IMR-90 (cell line): ENCODE results near the gene TGFBI.

Experiments
- CEBPB ChIP-seq: IDR thresholded peaks from 2 replicates; pipeline ENCODE4 v1.6.1; 2012; ENCODE audit warnings: low read depth, low read length, improper control_type of control experiment
- CTCF ChIP-seq: conservative IDR thresholded peaks from 2 replicates; pipeline ENCODE4 v1.5.1; 2012; ENCODE audit warnings: mild to moderate bottlenecking, low read depth, low read length, improper control_type of control experiment
- ELK1 ChIP-seq: fragments of 150-350 bp; IDR thresholded peaks from 2 replicates; pipeline ENCODE4 v1.6.1; 2016; ENCODE audit warnings: low read depth, mild to moderate bottlenecking, low read length, moderate library complexity, borderline replicate concordance
- MXI1 ChIP-seq: IDR thresholded peaks from 2 replicates; pipeline ENCODE4 v1.6.1; 2012; ENCODE audit warnings: low read depth, mild to moderate bottlenecking, low read length, moderate library complexity, borderline replicate concordance
- POLR2A ChIP-seq: IDR thresholded peaks from 2 replicates; pipeline ENCODE4 v1.6.1; 2012; ENCODE audit warnings: mild to moderate bottlenecking, low read depth, low read length
- RAD21 ChIP-seq: IDR thresholded peaks from 2 replicates; pipeline ENCODE4 v1.6.1; 2012; ENCODE audit warnings: low read length, improper control_type of control experiment
- RCOR1 ChIP-seq: IDR thresholded peaks from 2 replicates; pipeline ENCODE4 v1.6.1; 2012; ENCODE audit warnings: mild to moderate bottlenecking, low read length, improper control_type of control experiment; ENCODE audit not compliant: insufficient replicate concordance
- RFX5 ChIP-seq: IDR thresholded peaks from 2 replicates; pipeline ENCODE4 v1.8.0; 2012; ENCODE audit warnings: low read depth, mild to moderate bottlenecking, low read length, moderate library complexity
- SMC3 ChIP-seq: fragments of 150-350 bp; IDR thresholded peaks from 2 replicates; pipeline ENCODE4 v1.6.1; 2016; ENCODE audit warnings: low read depth, mild to moderate bottlenecking, antibody characterized with exemption, low read length, moderate library complexity
- TF ChIP-seq, protein P1 (sequence below): fragments of 150-350 bp; IDR thresholded peaks from 2 replicates; pipeline ENCODE4 v1.6.1; 2017; ENCODE audit warnings: mild to moderate bottlenecking, antibody characterized with exemption, low read length, low read depth

DNA sequence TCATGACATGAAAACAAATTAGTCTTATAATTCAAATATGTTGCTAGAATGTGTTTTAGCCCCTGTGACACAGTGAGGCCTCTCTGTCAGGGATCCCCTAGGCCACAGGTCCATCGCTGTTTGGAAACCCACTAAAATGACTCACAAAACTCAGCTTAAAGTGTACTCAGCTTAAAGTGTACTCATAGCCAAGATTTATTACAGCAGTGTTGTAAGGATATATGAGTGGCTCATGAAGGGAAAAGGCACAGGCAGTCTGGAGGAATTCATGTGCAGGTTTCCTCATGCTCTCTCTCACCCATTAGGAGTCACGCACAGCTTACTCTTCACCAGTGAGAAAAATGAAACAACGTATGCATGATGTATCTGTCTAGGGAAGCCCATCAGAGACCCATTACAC is 24.4 kb upstream of the TGFBI start:
- TF ChIP-seq CTCF, result no peak
- TF ChIP-seq ELK1, result no peak
- TF ChIP-seq RAD21, result 0 out of 2 replicates have a peak, but pooled peaks have one; percentile 1
- peak; percentile 83 for TF ChIP-seq CEBPB
- peak; percentile 5; the same call in 1 of the 2 replicates for TF ChIP-seq SMC3
- TF ChIP-seq RCOR1, result no peak
- peak; percentile 35; the same call in 1 of the 2 replicates for TF ChIP-seq RFX5
- no peak for TF ChIP-seq POLR2A
- TF ChIP-seq MXI1, result no peak
- TF ChIP-seq, protein P1, sequence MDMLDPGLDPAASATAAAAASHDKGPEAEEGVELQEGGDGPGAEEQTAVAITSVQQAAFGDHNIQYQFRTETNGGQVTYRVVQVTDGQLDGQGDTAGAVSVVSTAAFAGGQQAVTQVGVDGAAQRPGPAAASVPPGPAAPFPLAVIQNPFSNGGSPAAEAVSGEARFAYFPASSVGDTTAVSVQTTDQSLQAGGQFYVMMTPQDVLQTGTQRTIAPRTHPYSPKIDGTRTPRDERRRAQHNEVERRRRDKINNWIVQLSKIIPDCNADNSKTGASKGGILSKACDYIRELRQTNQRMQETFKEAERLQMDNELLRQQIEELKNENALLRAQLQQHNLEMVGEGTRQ, result no peak
